NB4 (cell line): ENCODE results near the gene PITRM1.

ENCODE experiments used
- CTCF ChIP-seq: IDR thresholded peaks from one replicate; pipeline ENCODE4 v1.5.1; 2012; ENCODE audit warnings: low read depth, low read length
- POLR2A ChIP-seq: IDR thresholded peaks from 2 replicates; pipeline ENCODE4 v1.6.1; 2011; ENCODE audit warnings: mild to moderate bottlenecking; ENCODE audit not compliant: insufficient read length; ENCODE audit errors: extremely low read depth

GRCh38 chr10:3124412-3125175 is 48.0 kb downstream of the PITRM1 start:
- no peak for TF ChIP-seq CTCF
- no peak for TF ChIP-seq POLR2A
